NCI-H1092 treated with DMSO at 0.1 percent for 48 hours (cell line): ENCODE data around the gene DNAJB1.
"Not testable (repeated sequence)": the region's sequence is repeated elsewhere in the genome, so short reads cannot be mapped to it uniquely, and the experiment has no call there.

Experiments used
- DNase-seq: peaks from one replicate; lab custom pipeline; 2025; lab: John Stamatoyannopoulos, UW

The DNAJB1 gene

GRCh38 chr19:14517840-14518505 lies at the start of gene DNAJB1:
TSS of gene DNAJB1 (minus strand) at chr19:14518397. CDS start at chr19:14518349, 48 bp downstream.
- peak; percentile 62 for DNase-seq

- DNase-seq, result no peak
Measured at GRCh38 chr19:14567079-14567478, 48.9 kb upstream of the DNAJB1 start.

GRCh38 chr19:14566712-14567077 lies 48.5 kb upstream of the DNAJB1 start:
- no peak for DNase-seq

- no peak for DNase-seq
Measured at GRCh38 chr19:14565765-14566711, 47.8 kb upstream of the DNAJB1 start.

GRCh38 chr19:14565298-14565679 lies 47.1 kb upstream of the DNAJB1 start:
- DNase-seq, result no peak

- not testable (repeated sequence) for DNase-seq
Measured at GRCh38 chr19:14564652-14565297, 46.6 kb upstream of the DNAJB1 start.

GRCh38 chr19:14563989-14564651 lies 45.9 kb upstream of the DNAJB1 start:
- DNase-seq, result no peak

GRCh38 chr19:14563590-14563926 lies 45.4 kb upstream of the DNAJB1 start:
- DNase-seq, result no peak

GRCh38 chr19:14562660-14563589 lies 44.7 kb upstream of the DNAJB1 start:
- DNase-seq, result no peak

- peak; percentile 34 for DNase-seq
Measured at GRCh38 chr19:14561847-14562351, 43.7 kb upstream of the DNAJB1 start.

- DNase-seq, result no peak
Measured at GRCh38 chr19:14561249-14561648, 43.1 kb upstream of the DNAJB1 start.

GRCh38 chr19:14560776-14561108 lies 42.5 kb upstream of the DNAJB1 start:
- no peak for DNase-seq

GRCh38 chr19:14559916-14560775 lies 41.9 kb upstream of the DNAJB1 start:
- DNase-seq, result no peak

GRCh38 chr19:14558370-14559066 lies 40.3 kb upstream of the DNAJB1 start:
- no peak for DNase-seq

- DNase-seq, result peak; percentile 5
Measured at GRCh38 chr19:14556662-14557188, 38.5 kb upstream of the DNAJB1 start.

GRCh38 chr19:14555918-14556661 lies 37.9 kb upstream of the DNAJB1 start:
- no peak for DNase-seq

GRCh38 chr19:14554382-14554812 lies 36.2 kb upstream of the DNAJB1 start:
- no peak for DNase-seq

- no peak for DNase-seq
Measured at GRCh38 chr19:14553939-14554243, 35.7 kb upstream of the DNAJB1 start.
